ENCODE measurements around the gene L2HGDH.

- TF ChIP-seq CTCF (IDR thresholded peaks at IDR 0.05) = no peak
- TF ChIP-seq POLR2AphosphoS5 (IDR thresholded peaks at IDR 0.05) = no peak
- no peak for TF ChIP-seq POLR2A (IDR thresholded peaks at IDR 0.05)
Observed at GRCh38 chr14:50347521-50347920, 35.5 kb upstream of the L2HGDH start.

All from stomach (tissue), 4 donors.